ENCODE data around the gene NUDT2.

NUDT2 gene

GRCh38 chr9:34372467-34373011 is 43.2 kb downstream of the NUDT2 start:
- DNase-seq (ENCODE audit: low spot score in 2 of 2) (peak in 1 of 2 donors; percentile 47), ATAC-seq (no peak)
- Mint-ChIP-seq H3K9me3 (no peaks in the 10 kb centered on the region), H3K27ac (no peak overlapping the region), H3K4me1 (peaks cover 23% of the 10 kb centered on the region), H3K36me3 (peaks cover 4% of the 10 kb centered on the region), H3K4me3 (no peak overlapping the region)

GRCh38 chr9:34373749-34374148 is 44.4 kb downstream of the NUDT2 start:
- H3K4me1 Mint-ChIP-seq: peaks cover 27% of the 10 kb centered on the region
- ATAC-seq (no peak), DNase-seq (ENCODE audit: low spot score in 2 of 2) (peak in 1 of 2 donors; percentile 45)
- H3K27ac Mint-ChIP-seq: no peak overlapping the region
- H3K4me3 Mint-ChIP-seq: no peak overlapping the region
- no peaks in the 10 kb centered on the region for H3K9me3 Mint-ChIP-seq
- H3K36me3 Mint-ChIP-seq: peaks cover 4% of the 10 kb centered on the region

- H3K4me3 Mint-ChIP-seq: no peak overlapping the region
- peaks cover 4% of the 10 kb centered on the region for H3K36me3 Mint-ChIP-seq
- DNase-seq (ENCODE audit: low spot score in 2 of 2): no peak
- H3K9me3 Mint-ChIP-seq: no peaks in the 10 kb centered on the region
- ATAC-seq: no peak
- H3K27ac Mint-ChIP-seq: no peak overlapping the region
- peaks cover 32% of the 10 kb centered on the region for H3K4me1 Mint-ChIP-seq
Observed at GRCh38 chr9:34374339-34374738, 45.0 kb downstream of the NUDT2 start.

DNA sequence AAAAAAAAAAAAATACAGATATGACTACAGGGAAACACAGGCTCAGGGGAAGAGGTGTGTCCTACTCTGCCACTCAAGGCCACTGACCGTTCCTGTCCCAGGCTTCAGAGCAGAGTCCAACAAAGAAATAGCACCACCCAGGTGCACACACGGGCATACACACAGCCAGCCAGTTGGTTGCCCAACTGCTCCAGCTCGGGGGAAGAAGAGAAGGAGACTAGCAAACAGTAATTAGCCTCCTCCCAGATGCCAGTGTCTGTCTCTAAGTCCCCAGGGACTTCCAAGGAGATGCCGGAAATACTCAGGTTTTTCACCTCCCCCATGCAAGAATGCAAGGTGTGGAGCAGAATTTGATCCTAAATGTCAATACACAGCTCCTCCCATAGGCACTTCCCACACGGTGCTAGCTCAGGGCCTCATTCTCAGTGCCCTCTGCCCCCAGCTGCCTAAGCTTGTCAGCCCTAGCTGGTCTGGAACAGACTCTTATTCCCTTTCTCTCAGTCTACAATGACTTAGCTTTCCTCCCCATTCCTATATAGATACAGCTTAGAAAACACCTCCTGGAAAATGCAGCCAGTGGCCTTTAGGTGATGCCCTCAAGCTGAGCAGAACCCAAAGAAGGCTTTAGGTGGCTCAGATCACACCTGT is 45.7 kb downstream of the NUDT2 start:
- Mint-ChIP-seq H3K9me3 (no peaks in the 10 kb centered on the region), H3K4me1 (peaks cover 39% of the 10 kb centered on the region), H3K36me3 (peaks cover 1% of the 10 kb centered on the region), H3K27ac (peak overlapping the region; percentile 21), H3K4me3 (peak overlapping the region; percentile 83)
- DNase-seq (ENCODE audit: low spot score in 2 of 2) (peak in 1 of 2 donors; percentile 41), ATAC-seq (no peak)

GRCh38 chr9:34375901-34376595 is 46.7 kb downstream of the NUDT2 start:
- ATAC-seq: peak; percentile 30
- Mint-ChIP-seq H3K9me3 (no peaks in the 10 kb centered on the region), H3K4me3 (peak overlapping the region; percentile 83), H3K4me1 (peaks cover 45% of the 10 kb centered on the region), H3K36me3 (no peaks in the 10 kb centered on the region), H3K27ac (peak overlapping the region; percentile 21)
- peak; percentile 36 to 78 for DNase-seq (ENCODE audit: low spot score in 2 of 2)

- Mint-ChIP-seq H3K36me3 (no peaks in the 10 kb centered on the region), H3K4me3 (peak within 1 kb of the TSS; percentile 83), H3K4me1 (peaks cover 47% of the 10 kb centered on the region), H3K27ac (peak within 1 kb of the TSS; percentile 21), H3K9me3 (no peaks in the 10 kb centered on the region)
- DNase-seq (ENCODE audit: low spot score in 2 of 2) (peak; percentile 88 to 99), ATAC-seq (peak; percentile 90)
Observed at GRCh38 chr9:34376596-34377403, 47.4 kb downstream of the NUDT2 start, which contains the start of gene MYORG. Gene MYORG, minus strand, starts transcription at chr9:34376898. Its CDS starts 3,955 bp downstream, at chr9:34372943.

GRCh38 chr9:34377404-34377746 is 48.0 kb downstream of the NUDT2 start:
- Mint-ChIP-seq H3K9me3 (no peaks in the 10 kb centered on the region), H3K4me3 (peak overlapping the region; percentile 83), H3K36me3 (no peaks in the 10 kb centered on the region), H3K27ac (no peak overlapping the region), H3K4me1 (peaks cover 47% of the 10 kb centered on the region)
- ATAC-seq: no peak
- DNase-seq (ENCODE audit: low spot score in 2 of 2): no peak

- DNase-seq (ENCODE audit: low spot score in 2 of 2) (peak in 1 of 2 donors; percentile 45), ATAC-seq (no peak)
- Mint-ChIP-seq H3K27ac (no peak overlapping the region), H3K36me3 (no peaks in the 10 kb centered on the region), H3K9me3 (no peaks in the 10 kb centered on the region), H3K4me1 (peaks cover 47% of the 10 kb centered on the region), H3K4me3 (peak overlapping the region; percentile 83)
Observed at GRCh38 chr9:34378376-34379060, 49.1 kb downstream of the NUDT2 start.

- Mint-ChIP-seq H3K36me3 (no peaks in the 10 kb centered on the region), H3K4me3 (peak overlapping the region; percentile 59), H3K4me1 (peaks cover 47% of the 10 kb centered on the region), H3K9me3 (no peaks in the 10 kb centered on the region), H3K27ac (no peak overlapping the region)
- DNase-seq (ENCODE audit: low spot score in 2 of 2) (peak; percentile 91 to 97), ATAC-seq (peak; percentile 55)
Observed at GRCh38 chr9:34379334-34380033, 50.1 kb downstream of the NUDT2 start.

DNA sequence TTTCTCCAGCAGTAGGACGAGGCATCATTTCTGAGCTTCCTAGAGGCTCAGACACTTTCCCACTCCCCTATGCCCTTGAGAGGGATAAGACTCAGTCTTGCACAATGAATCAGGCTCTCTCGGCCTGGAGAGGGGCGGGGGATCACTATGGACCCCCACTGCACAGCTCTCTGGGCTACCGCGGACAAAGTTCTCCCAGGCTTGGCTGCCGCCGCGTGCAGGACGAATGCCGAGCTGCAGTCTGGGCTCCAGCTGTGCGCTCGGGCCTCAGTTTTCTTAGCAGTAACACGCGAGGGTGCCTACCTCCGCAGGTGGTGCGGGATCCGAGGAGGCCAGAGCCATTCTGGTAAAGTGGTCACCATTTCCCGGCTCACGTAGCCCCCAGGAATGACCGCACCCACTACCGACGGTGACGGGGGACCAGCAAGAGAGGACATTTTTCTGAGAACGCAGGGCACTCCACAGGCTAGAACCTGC is 50.7 kb downstream of the NUDT2 start:
- ATAC-seq (no peak), DNase-seq (ENCODE audit: low spot score in 2 of 2) (no peak)
- Mint-ChIP-seq H3K27ac (no peak overlapping the region), H3K4me3 (peak overlapping the region; percentile 59), H3K9me3 (no peaks in the 10 kb centered on the region), H3K36me3 (no peaks in the 10 kb centered on the region), H3K4me1 (peaks cover 47% of the 10 kb centered on the region)

GRCh38 chr9:34380511-34381315 is 51.3 kb downstream of the NUDT2 start:
- DNase-seq (ENCODE audit: low spot score in 2 of 2): peak; percentile 62 to 84
- Mint-ChIP-seq H3K27ac (no peak overlapping the region), H3K4me3 (peak overlapping the region; percentile 59), H3K9me3 (no peaks in the 10 kb centered on the region), H3K36me3 (no peaks in the 10 kb centered on the region), H3K4me1 (peaks cover 43% of the 10 kb centered on the region)
- peak; percentile 63 for ATAC-seq

DNA sequence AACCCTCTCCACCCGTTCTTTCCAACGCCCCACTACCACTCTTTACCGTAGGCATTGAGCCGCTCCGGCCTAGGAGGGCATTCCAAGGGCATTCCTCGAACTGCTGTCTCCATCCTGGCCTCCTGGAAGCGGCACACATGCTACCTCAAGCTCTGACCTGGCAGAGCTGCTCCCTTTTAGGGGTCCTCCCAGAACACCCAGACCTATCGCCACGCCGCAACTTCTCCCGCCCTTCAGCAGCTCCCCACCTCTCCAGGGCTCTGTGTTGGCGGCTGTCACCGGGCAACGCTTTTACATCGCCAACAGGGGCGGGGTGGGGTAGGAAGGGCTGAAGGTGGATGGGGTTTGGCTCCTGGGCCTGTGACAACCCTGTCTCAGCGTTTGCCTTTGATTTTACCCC is 52.0 kb downstream of the NUDT2 start:
- no peak overlapping the region for H3K27ac Mint-ChIP-seq
- DNase-seq (ENCODE audit: low spot score in 2 of 2): peak in 1 of 2 donors; percentile 47
- H3K4me3 Mint-ChIP-seq: peak overlapping the region; percentile 59

GRCh38 chr9:34382054-34382453 is 52.7 kb downstream of the NUDT2 start:
- DNase-seq (ENCODE audit: low spot score in 2 of 2) (peak in 1 of 2 donors; percentile 47), ATAC-seq (no peak)
- Mint-ChIP-seq H3K4me1 (peaks cover 32% of the 10 kb centered on the region), H3K4me3 (peak overlapping the region; percentile 59), H3K36me3 (no peaks in the 10 kb centered on the region), H3K9me3 (no peaks in the 10 kb centered on the region), H3K27ac (no peak overlapping the region)

More for the DNA sequence above, 52.0 kb downstream of the NUDT2 start:
- H3K4me1 Mint-ChIP-seq: peaks cover 36% of the 10 kb centered on the region
- no peak for ATAC-seq
- H3K9me3 Mint-ChIP-seq: no peaks in the 10 kb centered on the region
- H3K36me3 Mint-ChIP-seq: no peaks in the 10 kb centered on the region

Data from stimulated activated effector memory CD8-positive, alpha-beta T cell treated with anti-CD3 and anti-CD28 coated beads, Interleukin-12 subunit alpha, Interleukin-12 subunit beta, amount 100 ng/mL, for 72 hours (primary cell).